Endothelial cell of umbilical vein (primary cell): Measurements from ENCODE around the gene KLHL21. TPM values are rescaled to one million over a fixed set of nuclear protein-coding genes. Genes with fewer than 3 reads are reported as not detected.

ENCODE experiments used
- BruUV-seq: library from RNA; stranded (reverse); fragments of 400-500 nt; replicated peaks from 2 replicates; lab custom pipeline; 2021; lab: Mats Ljungman, UMichigan
- CTCF ChIA-PET: fragments of 300-600, 350-600 bp; sonication (Branson Sonifier 250); formaldehyde crosslinking; loops from one replicate; lab custom pipeline; 2021; ENCODE audit warnings: antibody characterized with exemption, inconsistent platforms; lab: Charles Lee
- POLR2A ChIA-PET: fragments of 300-600, 350-600 bp; sonication (Branson Sonifier 250); formaldehyde crosslinking; loops from one replicate; lab custom pipeline; 2021; ENCODE audit warnings: antibody characterized with exemption, inconsistent platforms; lab: Charles Lee
- DNase-seq: peaks from one replicate; pipeline ENCODE4 v3.0.0-alpha.2; 2011; ENCODE audit warnings: low read depth, low spot score
- FAIRE-seq: peaks from 2 replicates; lab custom pipeline; 2011; peaks lifted over from hg19 to GRCh38; lab: Jason Lieb, UNC
- H2AFZ ChIP-seq: 2 replicates; pipeline ENCODE4 v1.6.0; 2012; ENCODE audit warnings: low read depth, low read length, control low read depth, inconsistent platforms
- H3K27ac ChIP-seq: 2 replicates; pipeline ENCODE4 v1.5.1; 2011; ENCODE audit warnings: low read depth, mild to moderate bottlenecking, control low read depth, low read length, moderate library complexity; ENCODE audit not compliant: insufficient read depth
- H3K27me3 ChIP-seq, 2 experiments: 2 replicates each; pipeline versions ENCODE4 v1.6.0 to v1.6.1; 2011; ENCODE audit warnings: low read length in 2 of 2, mixed read lengths in 1 of 2; ENCODE audit not compliant: control insufficient read depth in 2 of 2, insufficient read depth in 2 of 2
- H3K36me3 ChIP-seq, 2 experiments: 2 replicates in 1 of 2; 3 replicates in 1 of 2; pipeline ENCODE4 v1.5.1; 2011; ENCODE audit warnings: low read length in 2 of 2, mild to moderate bottlenecking in 1 of 2, moderate library complexity in 1 of 2; ENCODE audit not compliant: control insufficient read depth in 2 of 2, insufficient read depth in 2 of 2; ENCODE audit errors: extremely low read depth in 1 of 2
- H3K4me1 ChIP-seq: 3 replicates; pipeline ENCODE4 v1.5.1; 2011; ENCODE audit warnings: mild to moderate bottlenecking, low read length; ENCODE audit not compliant: control insufficient read depth, insufficient read depth; ENCODE audit errors: extremely low read depth
- H3K4me2 ChIP-seq: 2 replicates; pipeline ENCODE4 v1.6.1; 2011; ENCODE audit warnings: low read length, control low read depth, mixed read lengths; ENCODE audit not compliant: insufficient read depth
- H3K4me3 ChIP-seq, 3 experiments: fragments of 200-600 bp in 1 of 3; sonication (generic), shearing (Covaris generic) in 1 of 3; replicated peaks in 1 of 3; 2 replicates each; pipeline ENCODE4 v1.5.1; 2011 to 2016; ENCODE audit warnings: control low read depth in 3 of 3, low read length in 3 of 3, mild to moderate bottlenecking in 2 of 3, inconsistent platforms in 1 of 3, low read depth in 1 of 3, moderate library complexity in 1 of 3; ENCODE audit not compliant: insufficient read depth in 1 of 3
- H3K79me2 ChIP-seq: 2 replicates; pipeline ENCODE4 v1.6.0; 2012; ENCODE audit warnings: low read length, inconsistent platforms; ENCODE audit not compliant: control insufficient read depth, insufficient read depth
- H3K9ac ChIP-seq: replicated peaks from 2 replicates; pipeline ENCODE3; 2011; ENCODE audit warnings: low read length, control low read depth; ENCODE audit not compliant: insufficient read depth; ENCODE audit errors: extremely low read depth
- H3K9me1 ChIP-seq: replicated peaks from 3 replicates; pipeline ENCODE4 v1.6.0; 2011; ENCODE audit warnings: mild to moderate bottlenecking, low read length; ENCODE audit not compliant: control insufficient read depth, insufficient read depth; ENCODE audit errors: extremely low read depth
- H3K9me3 ChIP-seq: replicated peaks from 2 replicates; pipeline ENCODE4 v1.5.1; 2012; ENCODE audit warnings: low read length, inconsistent platforms; ENCODE audit not compliant: control insufficient read depth, insufficient read depth
- H4K20me1 ChIP-seq: replicated peaks from 2 replicates; pipeline ENCODE3; 2011; ENCODE audit warnings: mild to moderate bottlenecking, low read length; ENCODE audit not compliant: control insufficient read depth, insufficient read depth; ENCODE audit errors: extremely low read depth
- EZH2 ChIP-seq: IDR thresholded peaks from 2 replicates; pipeline ENCODE4 v1.6.1; 2012; ENCODE audit warnings: borderline replicate concordance, low read depth, mild to moderate bottlenecking, moderate library complexity, low read length, inconsistent platforms; ENCODE audit not compliant: severe bottlenecking
- FOS ChIP-seq: IDR thresholded peaks from 2 replicates; pipeline ENCODE4 v1.6.1; 2011; ENCODE audit warnings: mild to moderate bottlenecking, low read length, moderate library complexity, borderline replicate concordance; ENCODE audit not compliant: insufficient read depth
- GATA2 ChIP-seq: IDR thresholded peaks from 2 replicates; pipeline ENCODE4 v1.7.0; 2011; ENCODE audit warnings: low read depth, mild to moderate bottlenecking, moderate library complexity, mixed read lengths, low read length; ENCODE audit not compliant: insufficient read length, insufficient read depth
- JUN ChIP-seq: IDR thresholded peaks from 2 replicates; pipeline ENCODE4 v1.6.1; 2011; ENCODE audit warnings: borderline replicate concordance, low read depth; ENCODE audit not compliant: insufficient read length, insufficient read depth
- MYC ChIP-seq: IDR thresholded peaks from one replicate; pipeline ENCODE4 v1.6.1; 2011; ENCODE audit warnings: mild to moderate bottlenecking, low read depth, low read length
- POLR2A ChIP-seq: IDR thresholded peaks from 2 replicates; pipeline ENCODE4 v1.6.1; 2012; ENCODE audit warnings: low read depth, mild to moderate bottlenecking, control low read depth, low read length
- POLR2AphosphoS5 ChIP-seq: IDR thresholded peaks from 2 replicates; pipeline ENCODE4 v1.6.1; 2012; ENCODE audit warnings: low read depth, mild to moderate bottlenecking, control low read depth, low read length, moderate library complexity; ENCODE audit not compliant: insufficient read depth
- dilution Hi-C: fragments of 300-500 bp; cut with MboI; formaldehyde crosslinking; loops from one replicate; pipeline ENCODE4 v1.15.0; 2019; ENCODE audit warnings: low sequenced_read_pairs; ENCODE audit not compliant: extremely low pct_ligation_motif_present
- intact Hi-C: fragments of 100-400 bp; cut with micrococcal nuclease; formaldehyde crosslinking; loops from one replicate; pipeline ENCODE4 v1.10.0; 2022
- polyA plus RNA-seq, 4 experiments: library from polyadenylated mRNA; depleted of rRNA in 3 of 4; stranded (reverse) in 3 of 4; unstranded in 1 of 4; fragments of >200 nt; gene quantifications; 2 replicates each; pipeline versions ENCODE4 v1.2.1 to v1.2.3, GENCODE V29; 2011 to 2012; ENCODE audit warnings: missing spikeins in 1 of 4
- total RNA-seq: library from RNA; stranded (reverse); gene quantifications from 2 replicates; pipeline ENCODE4 v1.2.3, GENCODE V29; 2021
- TF ChIP-seq, protein P1 (sequence below): IDR thresholded peaks from 2 replicates; pipeline ENCODE4 v1.6.1; 2011; ENCODE audit not compliant: insufficient read depth, insufficient read length
- TF ChIP-seq, protein P2 (sequence below), 2 donors: IDR thresholded peaks; 1 replicate in 1 of 2; 2 replicates in 1 of 2; pipeline ENCODE4 v1.5.1; 2011; ENCODE audit warnings: low read length in 2 of 2, mild to moderate bottlenecking in 2 of 2, moderate library complexity in 2 of 2, control low read depth in 1 of 2, inconsistent platforms in 1 of 2, low read depth in 1 of 2; ENCODE audit not compliant: insufficient read depth in 1 of 2; ENCODE audit errors: extremely low read depth in 1 of 2

The KLHL21 gene
- total and polyA plus RNA-seq, 2 donors (not counting 3 experiments of a cell fraction or from before 2014, with no cell fraction given) = 18.0 to 22.4 TPM

DNA sequence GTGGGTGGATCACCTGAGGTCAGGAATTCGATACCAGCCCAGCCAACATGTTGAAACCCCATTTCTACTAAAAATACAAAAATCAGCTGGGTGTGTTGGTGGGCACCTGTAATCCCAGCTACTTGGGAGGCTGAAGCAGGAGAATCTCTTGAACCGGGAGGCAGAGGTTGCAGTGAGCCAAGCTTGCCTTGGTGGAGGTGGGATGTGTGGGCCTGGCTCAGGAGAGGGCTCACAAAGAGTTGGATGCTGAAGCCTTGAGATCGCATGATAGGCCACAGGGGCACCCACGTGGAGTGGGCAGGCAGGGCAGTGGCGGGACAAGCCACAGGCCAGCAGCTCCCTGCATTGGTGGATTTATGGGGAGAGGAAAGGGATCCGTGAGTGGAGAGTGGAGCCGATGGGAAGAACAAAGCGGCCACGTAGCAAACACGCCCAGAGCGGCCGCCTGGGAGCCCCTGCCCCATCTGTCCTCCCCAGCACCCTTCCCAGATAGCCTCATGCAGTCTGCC, 26.4 kb upstream of the KLHL21 start:
- H3K27ac ChIP-seq = no peak overlapping the region
- BruUV-seq = no TSS peak
- H4K20me1 ChIP-seq = no peaks in the 10 kb centered on the region
- H3K27me3 ChIP-seq = no peaks in the 10 kb centered on the region
- POLR2A ChIA-PET = no interaction called here
- intact Hi-C loops = loop anchor here (5.0 kb wide), 1 partner anchor 142 kb away; no protein-coding TSS in a partner anchor
- peaks cover 21% of the 10 kb centered on the region for H3K79me2 ChIP-seq
- TF ChIP-seq POLR2A (no peak), JUN (no peak), FOS (no peak), MYC (no peak), EZH2 (no peak), POLR2AphosphoS5 (no peak), GATA2 (no peak)
- TF ChIP-seq, protein P1, sequence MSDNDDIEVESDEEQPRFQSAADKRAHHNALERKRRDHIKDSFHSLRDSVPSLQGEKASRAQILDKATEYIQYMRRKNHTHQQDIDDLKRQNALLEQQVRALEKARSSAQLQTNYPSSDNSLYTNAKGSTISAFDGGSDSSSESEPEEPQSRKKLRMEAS = no peak
- TF ChIP-seq, protein P2, sequence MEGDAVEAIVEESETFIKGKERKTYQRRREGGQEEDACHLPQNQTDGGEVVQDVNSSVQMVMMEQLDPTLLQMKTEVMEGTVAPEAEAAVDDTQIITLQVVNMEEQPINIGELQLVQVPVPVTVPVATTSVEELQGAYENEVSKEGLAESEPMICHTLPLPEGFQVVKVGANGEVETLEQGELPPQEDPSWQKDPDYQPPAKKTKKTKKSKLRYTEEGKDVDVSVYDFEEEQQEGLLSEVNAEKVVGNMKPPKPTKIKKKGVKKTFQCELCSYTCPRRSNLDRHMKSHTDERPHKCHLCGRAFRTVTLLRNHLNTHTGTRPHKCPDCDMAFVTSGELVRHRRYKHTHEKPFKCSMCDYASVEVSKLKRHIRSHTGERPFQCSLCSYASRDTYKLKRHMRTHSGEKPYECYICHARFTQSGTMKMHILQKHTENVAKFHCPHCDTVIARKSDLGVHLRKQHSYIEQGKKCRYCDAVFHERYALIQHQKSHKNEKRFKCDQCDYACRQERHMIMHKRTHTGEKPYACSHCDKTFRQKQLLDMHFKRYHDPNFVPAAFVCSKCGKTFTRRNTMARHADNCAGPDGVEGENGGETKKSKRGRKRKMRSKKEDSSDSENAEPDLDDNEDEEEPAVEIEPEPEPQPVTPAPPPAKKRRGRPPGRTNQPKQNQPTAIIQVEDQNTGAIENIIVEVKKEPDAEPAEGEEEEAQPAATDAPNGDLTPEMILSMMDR (IDR thresholded peaks at IDR 0.05; ENCODE audit: extremely low read depth in 1 of 2, insufficient read depth in 1 of 2, low read depth in 1 of 2, low read length in 2 of 2) = no peak
- no peaks in the 10 kb centered on the region for H3K9me1 ChIP-seq
- no peak for DNase-seq
- H3K4me2 ChIP-seq = no peak overlapping the region
- FAIRE-seq = no peak
- peaks cover 4% of the 10 kb centered on the region for H3K4me1 ChIP-seq
- CTCF ChIA-PET = interaction anchor here (1.1 kb wide), 1 partner anchor 106 kb away, joined by 3 read pairs; no protein-coding TSS in a partner anchor
- no peak overlapping the region for H3K4me3 ChIP-seq
- no peak overlapping the region for H2AFZ ChIP-seq
- H3K9ac ChIP-seq = no peak overlapping the region
- H3K36me3 ChIP-seq = peaks cover 6 to 28% of the 10 kb centered on the region in 2 experiments
- H3K9me3 ChIP-seq = no peaks in the 10 kb centered on the region
- dilution Hi-C loops = no loop called here
